Hepatocyte (in vitro differentiated cells): ENCODE results near the gene NFYC. TPM values are rescaled to one million over a fixed set of nuclear protein-coding genes. Genes with fewer than 3 reads are reported as not detected.

Source experiments
- DNase-seq: peaks from one replicate; pipeline ENCODE4 v3.0.0-alpha.2; 2016; ENCODE audit warnings: low spot score
- H2AFZ ChIP-seq: fragments of 200-600 bp; sonication (generic); 2 replicates; pipeline ENCODE4 v1.6.0; 2016; ENCODE audit warnings: antibody characterized with exemption, mild to moderate bottlenecking
- H3K27ac ChIP-seq: fragments of 200-600 bp; sonication (generic); 2 replicates; pipeline ENCODE4 v1.5.1; 2016; ENCODE audit warnings: mild to moderate bottlenecking
- H3K27me3 ChIP-seq: fragments of 200-600 bp; sonication (generic); 2 replicates; pipeline ENCODE4 v1.6.1; 2016
- H3K36me3 ChIP-seq: fragments of 200-600 bp; sonication (generic); replicated peaks from 2 replicates; pipeline ENCODE4 v1.5.1; 2016; ENCODE audit warnings: low read depth; ENCODE audit not compliant: insufficient read depth
- H3K4me1 ChIP-seq: fragments of 200-600 bp; sonication (generic); 2 replicates; pipeline ENCODE4 v1.5.1; 2016; ENCODE audit warnings: mild to moderate bottlenecking, moderate library complexity; ENCODE audit not compliant: insufficient read depth
- H3K4me2 ChIP-seq: fragments of 200-600 bp; sonication (generic); 2 replicates; pipeline ENCODE4 v1.6.0; 2016
- H3K4me3 ChIP-seq: fragments of 200-600 bp; sonication (generic); 2 replicates; pipeline ENCODE4 v1.5.1; 2016; ENCODE audit warnings: mild to moderate bottlenecking
- H3K79me2 ChIP-seq: fragments of 200-600 bp; sonication (generic); 2 replicates; pipeline ENCODE4 v1.6.0; 2017; ENCODE audit warnings: mild to moderate bottlenecking
- H3K9me2 ChIP-seq: fragments of 200-600 bp; sonication (generic); replicated peaks from 2 replicates; pipeline ENCODE4 v1.6.0; 2017; ENCODE audit warnings: mild to moderate bottlenecking; ENCODE audit not compliant: insufficient read depth
- H3K9me3 ChIP-seq: fragments of 200-600 bp; sonication (generic); 2 replicates; pipeline ENCODE4 v1.5.1; 2016; ENCODE audit warnings: low read depth, mild to moderate bottlenecking
- H4K20me1 ChIP-seq: fragments of 200-600 bp; sonication (generic); 2 replicates; pipeline ENCODE4 v1.6.0; 2016; ENCODE audit warnings: mild to moderate bottlenecking; ENCODE audit not compliant: insufficient read depth, poor library complexity, severe bottlenecking
- EZH2 ChIP-seq: fragments of 200-600 bp; sonication (generic); IDR thresholded peaks from 2 replicates; pipeline ENCODE4 v1.6.1; 2016; ENCODE audit warnings: antibody characterized with exemption, mild to moderate bottlenecking, borderline replicate concordance
- EZH2phosphoT487 ChIP-seq: fragments of 200-600 bp; sonication (generic); IDR thresholded peaks from one replicate; pipeline ENCODE4 v1.6.1; 2018; ENCODE audit warnings: antibody characterized with exemption, mild to moderate bottlenecking, low read depth, moderate library complexity; ENCODE audit not compliant: unreplicated experiment, severe bottlenecking
- WGBS: methylation state at CpG from one replicate; pipeline ENCODE4 v1.1.6; 2016; ENCODE audit warnings: low lambda C conversion rate; ENCODE audit errors: missing lambda C conversion rate; 5-methylcytosine and 5-hydroxymethylcytosine counted together
- polyA plus RNA-seq: library from polyadenylated mRNA; unstranded; fragments of >200 nt; fragmentation: Nextera tagmentation; extraction: Ambion mirVana; gene quantifications from 2 replicates; pipeline ENCODE4 v1.2.1, GENCODE V29; 2016
- total RNA-seq: library from RNA; depleted of rRNA; stranded (reverse); fragments of >200 nt; gene quantifications from 2 replicates; pipeline ENCODE4 v1.2.3, GENCODE V29; 2014
- TF ChIP-seq, protein P1 (sequence below): fragments of 200-600 bp; sonication (generic); IDR thresholded peaks from 2 replicates; pipeline ENCODE4 v1.5.1; 2016; ENCODE audit warnings: antibody characterized with exemption, mild to moderate bottlenecking; ENCODE audit not compliant: poor library complexity

NFYC gene
- total and polyA plus RNA-seq, 2 experiments from 2014 or later = 44.1 to 52.5 TPM

DNA sequence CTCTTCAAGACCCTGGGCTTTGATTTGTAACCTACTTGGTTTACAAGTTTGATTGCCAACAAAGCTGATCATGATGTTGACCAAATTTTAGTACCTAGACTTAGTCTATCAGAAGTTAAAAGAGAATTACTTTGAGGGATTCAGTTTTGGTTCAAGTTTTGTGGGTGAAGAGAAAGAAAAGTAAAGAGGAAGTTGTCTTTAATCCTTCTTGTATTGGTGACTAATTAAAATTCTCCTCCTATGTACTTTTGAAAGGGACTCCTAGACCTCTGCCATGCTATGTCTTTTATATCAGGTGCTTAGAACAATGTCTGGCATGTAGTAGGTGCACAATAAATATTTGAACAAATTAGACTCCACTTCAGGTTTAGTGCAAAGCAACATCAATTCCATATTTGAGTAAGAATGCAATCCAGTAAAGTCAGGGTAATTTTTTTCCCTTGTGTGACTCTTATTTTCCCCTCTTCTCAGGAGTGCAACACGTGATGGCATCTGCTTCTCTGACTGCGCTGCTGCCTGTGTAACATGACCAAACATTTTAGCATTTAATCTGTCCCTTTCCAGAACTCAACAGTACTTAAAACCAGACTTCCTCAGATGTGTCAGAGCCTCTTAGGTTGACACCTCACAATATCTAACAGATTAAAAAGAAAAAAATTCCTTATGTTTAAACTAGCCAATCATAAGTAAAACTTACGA, 51.0 kb downstream of the NFYC start:
- Histone ChIP-seq H3K36me3 (peaks cover 4% of the 10 kb centered on the region), H3K4me1 (peaks cover 4% of the 10 kb centered on the region), H3K9me3 (no peaks in the 10 kb centered on the region), H3K4me2 (no peak overlapping the region), H3K9me2 (no peaks in the 10 kb centered on the region), H3K79me2 (peaks cover 84% of the 10 kb centered on the region), H4K20me1 (peaks cover 25% of the 10 kb centered on the region), H3K4me3 (no peak overlapping the region), H3K27ac (no peak overlapping the region), H2AFZ (no peak overlapping the region), H3K27me3 (no peaks in the 10 kb centered on the region)
- no peak for DNase-seq
- 88% methylated on average over 3 of the region's 3 CpGs for WGBS
- TF ChIP-seq EZH2 (no peak), EZH2phosphoT487 (no peak)
- TF ChIP-seq, protein P1, sequence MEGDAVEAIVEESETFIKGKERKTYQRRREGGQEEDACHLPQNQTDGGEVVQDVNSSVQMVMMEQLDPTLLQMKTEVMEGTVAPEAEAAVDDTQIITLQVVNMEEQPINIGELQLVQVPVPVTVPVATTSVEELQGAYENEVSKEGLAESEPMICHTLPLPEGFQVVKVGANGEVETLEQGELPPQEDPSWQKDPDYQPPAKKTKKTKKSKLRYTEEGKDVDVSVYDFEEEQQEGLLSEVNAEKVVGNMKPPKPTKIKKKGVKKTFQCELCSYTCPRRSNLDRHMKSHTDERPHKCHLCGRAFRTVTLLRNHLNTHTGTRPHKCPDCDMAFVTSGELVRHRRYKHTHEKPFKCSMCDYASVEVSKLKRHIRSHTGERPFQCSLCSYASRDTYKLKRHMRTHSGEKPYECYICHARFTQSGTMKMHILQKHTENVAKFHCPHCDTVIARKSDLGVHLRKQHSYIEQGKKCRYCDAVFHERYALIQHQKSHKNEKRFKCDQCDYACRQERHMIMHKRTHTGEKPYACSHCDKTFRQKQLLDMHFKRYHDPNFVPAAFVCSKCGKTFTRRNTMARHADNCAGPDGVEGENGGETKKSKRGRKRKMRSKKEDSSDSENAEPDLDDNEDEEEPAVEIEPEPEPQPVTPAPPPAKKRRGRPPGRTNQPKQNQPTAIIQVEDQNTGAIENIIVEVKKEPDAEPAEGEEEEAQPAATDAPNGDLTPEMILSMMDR = no peak

DNA sequence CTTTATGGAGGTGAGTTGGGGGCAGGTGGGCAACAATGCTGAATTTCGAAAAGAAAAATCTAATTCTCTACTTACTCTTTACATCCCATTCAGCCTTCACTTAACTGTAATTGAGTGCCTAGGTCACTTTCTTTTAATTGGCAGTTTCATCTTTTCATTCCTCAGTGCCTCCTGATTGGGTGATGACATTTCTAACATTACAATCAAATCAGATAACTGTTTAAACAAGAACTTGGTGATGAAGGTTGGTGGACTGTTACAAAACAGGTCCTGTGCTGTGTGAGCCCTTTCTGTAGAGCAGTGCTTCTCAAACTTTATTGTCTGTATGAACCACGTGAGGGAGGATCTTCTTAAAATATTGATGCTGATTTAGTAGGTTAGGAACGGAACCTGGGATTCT, 51.9 kb downstream of the NFYC start:
- Histone ChIP-seq H3K9me3 (no peaks in the 10 kb centered on the region), H3K36me3 (peaks cover 4% of the 10 kb centered on the region), H3K27ac (no peak overlapping the region), H3K79me2 (peaks cover 81% of the 10 kb centered on the region), H3K4me1 (peaks cover 4% of the 10 kb centered on the region), H3K9me2 (no peaks in the 10 kb centered on the region), H3K27me3 (no peaks in the 10 kb centered on the region), H4K20me1 (peaks cover 25% of the 10 kb centered on the region), H2AFZ (no peak overlapping the region), H3K4me3 (no peak overlapping the region), H3K4me2 (no peak overlapping the region)
- TF ChIP-seq, protein P1 = no peak
- TF ChIP-seq EZH2 = no peak
- no peak for TF ChIP-seq EZH2phosphoT487
- no peak for DNase-seq
- 94% methylated on average over 3 of the region's 3 CpGs for WGBS

DNA sequence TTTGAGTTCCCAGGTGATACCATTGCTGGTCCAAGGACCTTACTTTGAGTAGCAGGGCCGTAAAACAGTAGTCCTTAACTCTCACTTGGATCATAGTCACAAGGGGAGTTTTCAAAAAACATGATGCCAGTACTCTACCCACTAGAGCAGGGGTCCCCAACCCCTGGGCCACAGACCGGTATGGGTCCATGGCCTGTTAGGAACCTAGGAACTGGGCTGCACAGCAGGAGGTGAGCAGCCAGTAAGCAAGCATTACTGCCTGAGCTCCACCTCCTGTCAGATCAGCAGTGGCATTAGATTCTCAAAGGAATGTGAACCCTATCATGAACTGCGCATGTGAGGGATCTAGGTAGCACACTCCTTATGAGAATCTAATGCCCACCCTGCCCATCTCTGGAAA, 52.4 kb downstream of the NFYC start:
- H3K4me3 ChIP-seq = no peak overlapping the region
- DNase-seq = no peak
- H3K36me3 ChIP-seq = peaks cover 4% of the 10 kb centered on the region
- H3K4me1 ChIP-seq = peaks cover 4% of the 10 kb centered on the region
- no peak overlapping the region for H3K4me2 ChIP-seq
- peaks cover 80% of the 10 kb centered on the region for H3K79me2 ChIP-seq
- no peak overlapping the region for H2AFZ ChIP-seq
- no peaks in the 10 kb centered on the region for H3K27me3 ChIP-seq
- H3K9me3 ChIP-seq = no peaks in the 10 kb centered on the region
- WGBS = 95% methylated on average over 3 of the region's 3 CpGs
- peaks cover 23% of the 10 kb centered on the region for H4K20me1 ChIP-seq
- no peak overlapping the region for H3K27ac ChIP-seq
- H3K9me2 ChIP-seq = no peaks in the 10 kb centered on the region
- TF ChIP-seq, protein P1 = no peak
- no peak for TF ChIP-seq EZH2phosphoT487
- TF ChIP-seq EZH2 = no peak
